ENCODE measurements around the gene ARID1B.

Gene ARID1B

DNA sequence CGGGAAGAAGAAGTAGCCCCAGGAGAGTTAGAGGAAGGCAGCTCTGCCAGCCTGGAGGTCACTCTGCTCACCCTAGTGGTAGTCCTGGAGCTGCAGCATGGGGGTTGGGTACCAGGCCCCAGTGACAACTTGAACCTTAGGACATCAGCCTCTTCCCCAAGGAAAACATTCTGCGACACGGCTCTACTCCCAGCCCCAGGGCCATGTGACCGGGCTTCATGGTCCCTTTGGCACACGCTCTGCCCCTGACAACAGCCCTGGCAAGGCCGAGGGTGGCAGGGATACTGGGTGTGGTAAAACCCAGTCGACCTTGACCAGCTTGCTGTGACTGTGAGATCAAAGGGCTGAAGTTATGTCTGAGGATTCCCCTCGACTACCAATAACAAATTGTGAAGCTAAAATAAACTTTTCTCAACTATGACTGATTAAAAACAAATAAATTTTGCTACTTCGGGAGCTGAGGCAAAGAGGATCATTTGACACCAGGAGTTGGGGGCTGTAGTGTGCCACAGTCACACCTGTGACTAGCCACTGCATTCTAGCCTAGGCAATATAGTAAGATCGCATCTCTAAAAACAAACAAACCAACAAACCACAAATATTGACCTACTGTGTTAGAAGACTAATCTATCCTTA is 24.4 kb upstream of the ARID1B start:
- no peak overlapping the region for H3K27ac ChIP-seq (ENCODE audit: insufficient read depth, low read depth, low read length, poor library complexity, severe bottlenecking)
- no peaks in the 10 kb centered on the region for H3K9me3 ChIP-seq (ENCODE audit: control insufficient read depth, low read length)
- H3K4me3 ChIP-seq (ENCODE audit: insufficient read depth, low read depth, low read length): no peak overlapping the region
- WGBS, 2 experiments: 80 to 82% methylated on average over 8 to 10 of the region's 10 CpGs
- H3K36me3 ChIP-seq (ENCODE audit: control insufficient read depth, insufficient read depth, low read length): no peaks in the 10 kb centered on the region
- H3K4me1 ChIP-seq (ENCODE audit: control insufficient read depth, insufficient read depth, low read length): no peaks in the 10 kb centered on the region
- H3K27me3 ChIP-seq (ENCODE audit: control insufficient read depth, insufficient read depth, low read length, poor library complexity, severe bottlenecking): no peaks in the 10 kb centered on the region

DNA sequence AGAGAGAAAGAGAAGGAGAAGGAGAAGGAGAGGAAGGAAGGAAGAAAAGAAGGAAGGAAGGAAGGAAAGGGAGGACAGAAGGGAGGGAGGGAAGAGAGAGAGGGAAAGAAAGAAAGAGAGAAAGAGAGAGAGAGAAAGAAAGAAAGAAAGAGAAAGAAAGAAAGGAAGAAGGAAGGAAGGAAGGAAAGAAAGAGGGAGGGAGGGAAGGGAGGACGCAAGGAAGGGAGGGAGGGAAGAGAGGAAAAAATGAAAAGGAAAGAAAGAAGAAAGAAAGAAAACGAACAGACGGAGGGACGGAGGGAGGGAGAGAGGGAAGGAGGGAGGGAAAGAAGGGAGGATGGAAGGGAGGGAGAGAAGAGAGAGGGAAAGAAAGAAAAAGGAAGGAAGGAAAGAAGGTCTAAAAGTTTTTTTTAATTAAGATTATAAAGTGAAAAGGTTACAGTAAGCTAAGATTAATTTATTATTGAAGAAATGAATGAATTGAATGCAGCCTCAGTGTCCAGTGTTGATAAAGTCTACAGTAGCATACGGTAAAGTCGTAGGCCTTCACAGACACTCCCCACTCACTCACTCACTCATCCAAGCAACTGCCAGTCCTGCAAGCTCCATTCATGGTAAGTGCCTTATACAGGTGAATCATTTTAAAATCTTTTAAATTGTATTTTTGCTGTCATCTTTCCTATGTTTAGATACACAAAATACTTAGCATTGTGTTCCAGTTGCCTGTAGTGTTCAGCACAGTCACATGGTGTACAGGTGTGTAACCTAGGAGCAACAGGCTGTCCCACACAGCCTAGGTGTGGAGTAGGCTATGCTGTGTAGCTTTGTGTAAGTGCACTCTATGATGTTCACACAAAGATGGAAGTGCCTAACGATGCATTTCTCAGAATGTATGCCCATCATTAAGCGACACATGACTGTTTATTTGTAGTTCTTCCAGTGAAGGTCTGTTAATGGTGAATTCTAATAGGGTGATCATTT is 20.3 kb upstream of the ARID1B start:
- 93 to 95% methylated on average over 8 of the region's 8 CpGs for WGBS, 2 experiments
- H3K27ac ChIP-seq (ENCODE audit: insufficient read depth, low read depth, low read length, poor library complexity, severe bottlenecking): no peak overlapping the region
- no peaks in the 10 kb centered on the region for H3K4me1 ChIP-seq (ENCODE audit: control insufficient read depth, insufficient read depth, low read length)
- no peaks in the 10 kb centered on the region for H3K9me3 ChIP-seq (ENCODE audit: control insufficient read depth, low read length)
- H3K27me3 ChIP-seq (ENCODE audit: control insufficient read depth, insufficient read depth, low read length, poor library complexity, severe bottlenecking): no peaks in the 10 kb centered on the region
- H3K36me3 ChIP-seq (ENCODE audit: control insufficient read depth, insufficient read depth, low read length): no peaks in the 10 kb centered on the region
- no peak overlapping the region for H3K4me3 ChIP-seq (ENCODE audit: insufficient read depth, low read depth, low read length)

DNA sequence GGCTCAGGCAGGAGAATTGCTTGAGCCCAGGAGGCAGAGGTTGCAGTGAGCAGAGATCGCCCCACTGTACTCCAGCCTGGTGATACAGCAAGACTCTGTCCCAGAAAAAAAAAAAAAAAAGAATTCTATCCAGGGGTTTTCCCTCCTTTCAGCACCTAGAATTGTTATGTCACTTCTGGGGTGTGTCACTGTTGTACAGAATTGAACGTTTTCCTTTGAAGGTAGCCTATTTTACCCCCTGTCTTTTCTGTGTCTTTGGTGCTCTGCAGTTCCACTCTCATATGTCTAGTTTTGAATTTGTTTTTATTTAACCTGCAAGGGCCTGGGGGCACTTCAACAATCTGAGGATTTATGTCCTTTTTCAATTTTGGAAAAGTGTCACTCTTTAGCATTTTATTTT is 19.3 kb upstream of the ARID1B start:
- Histone ChIP-seq H3K36me3 (ENCODE audit: control insufficient read depth, insufficient read depth, low read length) (no peaks in the 10 kb centered on the region), H3K4me3 (ENCODE audit: insufficient read depth, low read depth, low read length) (no peak overlapping the region), H3K9me3 (ENCODE audit: control insufficient read depth, low read length) (no peaks in the 10 kb centered on the region), H3K4me1 (ENCODE audit: control insufficient read depth, insufficient read depth, low read length) (no peaks in the 10 kb centered on the region), H3K27me3 (ENCODE audit: control insufficient read depth, insufficient read depth, low read length, poor library complexity, severe bottlenecking) (no peaks in the 10 kb centered on the region), H3K27ac (ENCODE audit: insufficient read depth, low read depth, low read length, poor library complexity, severe bottlenecking) (no peak overlapping the region)
- 70 to 81% methylated on average over 2 of the region's 2 CpGs for WGBS, 2 experiments

DNA sequence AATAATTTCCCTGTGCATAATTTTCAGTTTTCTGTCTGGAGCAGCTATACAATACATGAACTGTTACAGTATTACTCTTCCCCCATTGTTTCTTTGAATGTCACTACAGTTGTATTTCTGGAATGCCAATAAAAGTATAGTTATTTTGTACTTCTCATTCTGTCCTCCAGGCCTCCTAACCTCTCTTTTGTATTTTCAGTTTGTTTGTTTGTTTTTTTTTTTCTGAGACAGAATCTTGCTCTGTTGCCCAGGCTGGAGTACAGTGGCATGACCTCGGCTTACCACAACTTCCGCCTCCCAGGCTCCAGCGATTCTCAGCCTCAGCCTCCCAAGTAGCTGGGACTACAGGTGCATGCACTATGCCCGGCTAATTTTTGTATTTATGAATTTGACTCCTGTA is 16.8 kb upstream of the ARID1B start:
- Histone ChIP-seq H3K4me3 (ENCODE audit: insufficient read depth, low read depth, low read length) (no peak overlapping the region), H3K27ac (ENCODE audit: insufficient read depth, low read depth, low read length, poor library complexity, severe bottlenecking) (no peak overlapping the region), H3K27me3 (ENCODE audit: control insufficient read depth, insufficient read depth, low read length, poor library complexity, severe bottlenecking) (no peaks in the 10 kb centered on the region), H3K9me3 (ENCODE audit: control insufficient read depth, low read length) (no peaks in the 10 kb centered on the region), H3K4me1 (ENCODE audit: control insufficient read depth, insufficient read depth, low read length) (no peaks in the 10 kb centered on the region), H3K36me3 (ENCODE audit: control insufficient read depth, insufficient read depth, low read length) (no peaks in the 10 kb centered on the region)
- WGBS, 2 experiments: 90 to 94% methylated on average over 4 of the region's 4 CpGs

DNA sequence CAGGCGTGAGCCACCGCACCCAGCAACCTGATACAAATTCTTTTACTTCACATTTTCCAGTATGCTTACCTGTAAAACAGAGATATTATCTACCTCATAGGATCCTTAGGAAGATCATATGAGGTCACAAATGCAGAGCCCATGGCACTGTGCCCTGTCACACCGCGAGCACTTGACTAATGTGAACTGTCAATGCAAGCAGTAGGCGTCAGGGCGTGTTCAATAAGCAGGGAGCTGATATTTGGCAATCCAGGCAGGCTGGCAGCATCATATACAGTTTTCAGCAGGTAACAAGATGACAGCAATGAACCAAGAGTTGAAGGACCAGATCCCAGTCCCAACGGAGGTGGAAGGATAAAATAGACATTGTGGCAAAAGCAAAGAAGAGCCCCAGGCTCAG is 14.6 kb upstream of the ARID1B start:
- Histone ChIP-seq H3K27me3 (ENCODE audit: control insufficient read depth, insufficient read depth, low read length, poor library complexity, severe bottlenecking) (no peaks in the 10 kb centered on the region), H3K27ac (ENCODE audit: insufficient read depth, low read depth, low read length, poor library complexity, severe bottlenecking) (no peak overlapping the region), H3K4me1 (ENCODE audit: control insufficient read depth, insufficient read depth, low read length) (no peaks in the 10 kb centered on the region), H3K36me3 (ENCODE audit: control insufficient read depth, insufficient read depth, low read length) (no peaks in the 10 kb centered on the region), H3K9me3 (ENCODE audit: control insufficient read depth, low read length) (no peaks in the 10 kb centered on the region), H3K4me3 (ENCODE audit: insufficient read depth, low read depth, low read length) (no peak overlapping the region)
- 96 to 97% methylated on average over 7 of the region's 7 CpGs for WGBS, 2 experiments

DNA sequence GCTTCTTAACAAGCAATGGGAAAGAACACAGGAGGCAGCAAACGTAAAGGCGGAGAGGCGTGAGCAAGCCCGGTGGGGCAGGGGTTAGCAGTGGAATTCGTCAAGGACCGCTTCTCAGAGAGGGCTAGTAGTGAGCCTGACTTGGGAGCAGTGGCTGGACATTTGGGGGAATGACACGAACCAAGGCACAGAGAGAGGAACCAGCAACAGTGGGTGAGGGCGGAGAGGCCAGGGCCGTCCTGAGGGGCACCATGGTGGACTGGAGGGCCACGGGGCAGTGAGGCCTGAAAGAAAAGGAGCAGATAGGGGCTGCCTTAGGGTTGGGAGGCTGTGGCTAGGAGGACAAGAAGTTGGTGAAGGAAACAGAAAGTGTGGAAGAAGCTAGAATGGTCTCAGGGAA is 12.1 kb upstream of the ARID1B start:
- H3K4me1 ChIP-seq (ENCODE audit: control insufficient read depth, insufficient read depth, low read length): no peaks in the 10 kb centered on the region
- 95 to 97% methylated on average over 10 of the region's 10 CpGs for WGBS, 2 experiments
- no peaks in the 10 kb centered on the region for H3K9me3 ChIP-seq (ENCODE audit: control insufficient read depth, low read length)
- H3K27me3 ChIP-seq (ENCODE audit: control insufficient read depth, insufficient read depth, low read length, poor library complexity, severe bottlenecking): no peaks in the 10 kb centered on the region
- H3K4me3 ChIP-seq (ENCODE audit: insufficient read depth, low read depth, low read length): no peak overlapping the region
- H3K36me3 ChIP-seq (ENCODE audit: control insufficient read depth, insufficient read depth, low read length): no peaks in the 10 kb centered on the region
- H3K27ac ChIP-seq (ENCODE audit: insufficient read depth, low read depth, low read length, poor library complexity, severe bottlenecking): no peak overlapping the region

DNA sequence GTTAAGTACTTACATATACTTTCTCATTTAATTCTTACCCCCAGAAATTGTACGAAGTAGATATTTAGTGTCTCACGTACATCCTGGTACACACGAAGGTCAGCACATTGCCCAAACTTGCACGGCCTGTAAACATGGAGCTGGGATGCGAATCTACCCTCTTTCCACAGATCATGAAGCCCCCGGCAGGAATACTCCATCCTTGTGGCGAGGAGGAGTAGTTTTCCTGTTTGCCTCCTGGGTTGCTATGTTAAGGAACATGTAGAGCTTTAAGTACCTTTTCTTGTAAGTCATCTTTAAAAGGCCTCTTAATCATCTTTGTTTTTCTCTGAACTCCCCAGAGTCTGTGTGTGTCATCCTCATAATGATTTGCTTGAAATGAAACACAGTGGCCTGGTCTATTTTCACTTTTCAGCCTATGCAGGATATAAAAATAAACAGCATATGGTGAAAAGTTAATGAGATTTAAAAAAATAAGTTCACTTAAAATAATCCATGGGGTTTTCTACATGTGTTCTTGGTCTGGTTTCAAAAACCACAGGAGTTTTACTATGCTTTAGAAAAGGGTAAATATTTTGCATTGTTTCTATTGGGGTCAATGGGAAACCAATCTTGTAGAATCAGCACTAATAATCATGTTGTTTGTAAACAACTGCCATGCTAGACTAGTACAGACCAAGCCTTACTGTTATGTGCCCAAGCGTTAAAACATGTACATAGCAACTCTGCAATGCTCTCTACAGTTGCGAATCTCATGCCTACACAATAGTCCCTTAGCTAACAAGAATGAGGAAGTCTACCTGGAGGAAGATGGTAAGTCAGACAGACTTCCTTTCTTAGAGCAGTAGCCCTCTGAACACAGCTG is 9.3 kb upstream of the ARID1B start:
- Histone ChIP-seq H3K27ac (ENCODE audit: insufficient read depth, low read depth, low read length, poor library complexity, severe bottlenecking) (no peak overlapping the region), H3K9me3 (ENCODE audit: control insufficient read depth, low read length) (no peaks in the 10 kb centered on the region), H3K36me3 (ENCODE audit: control insufficient read depth, insufficient read depth, low read length) (no peaks in the 10 kb centered on the region), H3K4me1 (ENCODE audit: control insufficient read depth, insufficient read depth, low read length) (no peaks in the 10 kb centered on the region), H3K4me3 (ENCODE audit: insufficient read depth, low read depth, low read length) (no peak overlapping the region), H3K27me3 (ENCODE audit: control insufficient read depth, insufficient read depth, low read length, poor library complexity, severe bottlenecking) (no peaks in the 10 kb centered on the region)
- WGBS, 2 experiments: 95% methylated on average over 9 of the region's 9 CpGs

DNA sequence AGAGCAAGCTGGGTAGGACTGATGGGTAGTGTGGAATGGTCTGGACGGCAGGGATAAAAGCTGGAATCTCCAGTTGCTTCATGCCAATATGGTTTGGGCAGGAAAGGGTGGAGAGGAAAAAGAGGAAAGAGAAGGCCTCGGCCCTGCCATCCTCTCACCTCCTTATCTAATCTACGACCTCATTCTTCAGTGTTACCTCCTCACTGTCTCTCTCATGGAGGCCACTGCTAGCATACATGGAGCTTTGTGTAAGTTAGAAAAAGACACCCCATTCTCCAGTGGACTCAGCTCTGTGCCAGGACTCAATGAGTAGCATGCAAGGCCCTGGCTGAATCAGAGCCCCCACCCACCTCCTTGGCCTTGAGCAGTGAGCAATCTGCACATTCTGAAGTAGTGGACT is 6.1 kb upstream of the ARID1B start:
- no peaks in the 10 kb centered on the region for H3K9me3 ChIP-seq (ENCODE audit: control insufficient read depth, low read length)
- H3K4me1 ChIP-seq (ENCODE audit: control insufficient read depth, insufficient read depth, low read length): peaks cover 19% of the 10 kb centered on the region
- WGBS, 2 experiments: 85 to 88% methylated on average over 3 of the region's 3 CpGs
- H3K36me3 ChIP-seq (ENCODE audit: control insufficient read depth, insufficient read depth, low read length): no peaks in the 10 kb centered on the region
- no peak overlapping the region for H3K4me3 ChIP-seq (ENCODE audit: insufficient read depth, low read depth, low read length)
- no peak overlapping the region for H3K27ac ChIP-seq (ENCODE audit: insufficient read depth, low read depth, low read length, poor library complexity, severe bottlenecking)
- no peaks in the 10 kb centered on the region for H3K27me3 ChIP-seq (ENCODE audit: control insufficient read depth, insufficient read depth, low read length, poor library complexity, severe bottlenecking)

DNA sequence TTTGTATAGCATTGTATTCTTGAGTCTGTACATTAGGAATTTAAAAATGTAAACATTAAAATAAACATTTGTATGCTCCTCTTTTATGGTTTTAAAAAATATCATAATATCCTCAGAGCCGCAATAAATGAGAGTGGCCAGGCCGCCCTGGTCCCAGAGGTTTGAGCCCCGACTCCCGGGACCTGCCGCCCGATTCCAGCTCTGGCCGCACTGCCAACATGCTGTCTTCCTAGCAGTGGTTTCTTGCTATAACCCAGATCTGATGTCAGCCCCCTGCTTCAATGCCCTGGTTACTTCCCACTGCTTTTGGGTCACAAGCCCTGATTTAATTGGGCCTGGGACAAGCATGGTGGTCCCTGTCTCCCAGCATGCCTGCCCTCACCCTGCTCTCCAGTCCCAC is 5.4 kb upstream of the ARID1B start:
- Histone ChIP-seq H3K27ac (ENCODE audit: insufficient read depth, low read depth, low read length, poor library complexity, severe bottlenecking) (no peak overlapping the region), H3K9me3 (ENCODE audit: control insufficient read depth, low read length) (no peaks in the 10 kb centered on the region), H3K4me1 (ENCODE audit: control insufficient read depth, insufficient read depth, low read length) (peaks cover 19% of the 10 kb centered on the region), H3K27me3 (ENCODE audit: control insufficient read depth, insufficient read depth, low read length, poor library complexity, severe bottlenecking) (no peaks in the 10 kb centered on the region), H3K4me3 (ENCODE audit: insufficient read depth, low read depth, low read length) (no peak overlapping the region), H3K36me3 (ENCODE audit: control insufficient read depth, insufficient read depth, low read length) (no peaks in the 10 kb centered on the region)
- WGBS, 2 experiments: 91 to 94% methylated on average over 7 of the region's 7 CpGs

DNA sequence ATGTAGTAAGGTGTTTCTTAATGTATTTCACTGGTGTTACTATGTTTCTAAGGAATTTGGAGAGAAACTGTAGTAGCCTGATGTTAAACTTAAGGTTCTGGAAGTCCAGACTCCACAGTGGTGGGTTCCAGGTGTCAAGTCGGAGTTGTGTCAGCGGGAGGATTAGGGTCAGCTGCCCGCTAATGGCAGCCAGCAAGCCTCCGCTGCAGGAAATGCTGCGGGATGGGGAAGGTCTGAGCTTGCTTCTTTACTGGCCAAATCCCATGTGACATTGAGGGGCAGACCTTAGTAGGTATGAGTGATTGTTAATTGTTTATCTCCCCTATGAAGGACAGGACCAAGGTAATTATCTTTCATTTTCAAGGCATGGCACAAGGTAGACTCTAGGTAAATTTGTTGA is 3.7 kb upstream of the ARID1B start:
- H3K9me3 ChIP-seq (ENCODE audit: control insufficient read depth, low read length): no peaks in the 10 kb centered on the region
- no peaks in the 10 kb centered on the region for H3K36me3 ChIP-seq (ENCODE audit: control insufficient read depth, insufficient read depth, low read length)
- H3K4me3 ChIP-seq (ENCODE audit: insufficient read depth, low read depth, low read length): no peak overlapping the region
- H3K4me1 ChIP-seq (ENCODE audit: control insufficient read depth, insufficient read depth, low read length): peaks cover 19% of the 10 kb centered on the region
- 54 to 64% methylated on average over 5 of the region's 5 CpGs for WGBS, 2 experiments
- H3K27ac ChIP-seq (ENCODE audit: insufficient read depth, low read depth, low read length, poor library complexity, severe bottlenecking): no peak overlapping the region
- H3K27me3 ChIP-seq (ENCODE audit: control insufficient read depth, insufficient read depth, low read length, poor library complexity, severe bottlenecking): no peaks in the 10 kb centered on the region

Measured in ectodermal cell (in vitro differentiated cells).